K562 (cell line): Measurements from ENCODE around the gene ANAPC4. TPM values are rescaled to one million over a fixed set of nuclear protein-coding genes. Genes with fewer than 3 reads are reported as not detected.

Experiments
- ATAC-seq: fragments of 200-7000 bp; cut with Tn5 transposase; 3 replicates; pipeline ENCODE4 v1.9.1; 2020; ENCODE audit warnings: moderate library complexity
- BruUV-seq: library from RNA; stranded (reverse); fragments of 400-500 nt; replicated peaks from 2 replicates; lab custom pipeline; 2021; lab: Mats Ljungman, UMichigan
- CTCF ChIA-PET: fragments of 300-600 bp; formaldehyde crosslinking; extraction: SDS; loops from one replicate; lab custom pipeline; 2021; ENCODE audit warnings: low intra/inter-chr PET ratio; lab: Yijun Ruan, JAX
- POLR2A ChIA-PET: fragments of 300-600, 350-650 bp; sonication (Branson Sonifier 250); formaldehyde crosslinking; extraction: SDS; loops from one replicate; lab custom pipeline; 2021; ENCODE audit warnings: antibody characterized with exemption, inconsistent platforms; lab: Yijun Ruan, JAX
- DNase-seq, 4 experiments: peaks; one replicate each; pipeline versions ENCODE4 v3.0.0 to v3.0.0-alpha.2; 2011 to 2018; ENCODE audit warnings: low spot score in 3 of 4, mixed read lengths in 3 of 4; ENCODE audit errors: extremely low read depth in 1 of 4
- FAIRE-seq: peaks from 2 replicates; lab custom pipeline; 2011; peaks lifted over from hg19 to GRCh38; lab: Jason Lieb, UNC
- H2AFZ ChIP-seq: 2 replicates; pipeline ENCODE4 v1.6.0; 2011; ENCODE audit warnings: low read depth, low read length, control low read depth, inconsistent platforms
- H3K27ac ChIP-seq: fragments of 200-600 bp; 3 replicates; pipeline ENCODE4 v1.8.0; 2011; ENCODE audit warnings: low read depth, mild to moderate bottlenecking, control low read depth, inconsistent platforms, low read length, moderate library complexity, mixed read lengths; ENCODE audit errors: extremely low read depth
- H3K27me3 ChIP-seq, 2 experiments: fragments of 300-600 bp in 1 of 2; 2 replicates in 1 of 2; 3 replicates in 1 of 2; pipeline versions ENCODE4 v1.6.0 to v1.8.0; 2011; ENCODE audit warnings: inconsistent platforms in 2 of 2, low read length in 2 of 2, mild to moderate bottlenecking in 1 of 2, mixed read lengths in 1 of 2, moderate library complexity in 1 of 2; ENCODE audit not compliant: control insufficient read depth in 2 of 2, insufficient read depth in 2 of 2
- H3K36me3 ChIP-seq: fragments of 300-600 bp; 3 replicates; pipeline ENCODE4 v1.8.0; 2011; ENCODE audit warnings: mild to moderate bottlenecking, low read length, inconsistent platforms; ENCODE audit not compliant: control insufficient read depth, insufficient read depth
- H3K4me1 ChIP-seq, 2 experiments: fragments of 200-600 bp in 1 of 2; replicated peaks in 1 of 2; 2 replicates in 1 of 2; 3 replicates in 1 of 2; pipeline versions ENCODE4 v1.5.1 to v1.8.0; 2011; ENCODE audit warnings: inconsistent platforms in 2 of 2, low read length in 2 of 2, mild to moderate bottlenecking in 1 of 2, mixed read lengths in 1 of 2, moderate library complexity in 1 of 2; ENCODE audit not compliant: control insufficient read depth in 2 of 2, insufficient read depth in 2 of 2
- H3K4me2 ChIP-seq: 2 replicates; pipeline ENCODE4 v1.6.1; 2011; ENCODE audit warnings: low read length, control low read depth, inconsistent platforms, mixed read lengths; ENCODE audit not compliant: insufficient read depth
- H3K4me3 ChIP-seq: fragments of 200-600 bp; sonication (generic), shearing (Covaris generic); 2 replicates; pipeline ENCODE4 v1.5.1; 2016; ENCODE audit warnings: control low read depth, inconsistent platforms
- H3K79me2 ChIP-seq: fragments of 200-600 bp; 3 replicates; pipeline ENCODE4 v1.8.0; 2011; ENCODE audit warnings: low read length, inconsistent platforms; ENCODE audit not compliant: control insufficient read depth, insufficient read depth
- H3K9ac ChIP-seq, 2 experiments: 2 replicates each; pipeline versions ENCODE4 v1.6.0 to v1.6.1; 2011; ENCODE audit warnings: low read depth in 2 of 2, low read length in 2 of 2, control low read depth in 1 of 2, inconsistent platforms in 1 of 2, mild to moderate bottlenecking in 1 of 2, mixed read lengths in 1 of 2; ENCODE audit not compliant: insufficient read depth in 1 of 2
- H3K9me1 ChIP-seq: one replicate; pipeline ENCODE4 v1.6.0; 2011; ENCODE audit warnings: inconsistent platforms, mild to moderate bottlenecking, low read length, moderate library complexity; ENCODE audit not compliant: control insufficient read depth, insufficient read depth
- H3K9me3 ChIP-seq: replicated peaks from 2 replicates; pipeline ENCODE4 v1.5.1; 2011; ENCODE audit warnings: low read depth, low read length, inconsistent platforms; ENCODE audit not compliant: control insufficient read depth, insufficient read depth
- H4K20me1 ChIP-seq: replicated peaks from 2 replicates; pipeline ENCODE4 v1.6.1; 2011; ENCODE audit warnings: low read length, inconsistent platforms, mixed read lengths; ENCODE audit not compliant: control insufficient read depth, insufficient read depth
- CEBPG ChIP-seq, 3 experiments: fragments of 200-800 bp in 1 of 3; sonication (Bioruptor generic) in 1 of 3; sonication (generic) in 1 of 3; formaldehyde crosslinking in 1 of 3; IDR thresholded peaks in 2 of 3; conservative IDR thresholded peaks in 1 of 3; 2 replicates each; pipeline versions ENCODE4 v1.6.1 to v1.8.0; 2016 to 2022; ENCODE audit warnings: missing compliant biosample characterization in 2 of 3, missing genetic modification characterization in 2 of 3, mild to moderate bottlenecking in 1 of 3, missing genetic modification reagents in 1 of 3
- CREB3 ChIP-seq: fragments of 450-650 bp; conservative IDR thresholded peaks from 2 replicates; pipeline ENCODE4 v1.6.1; 2016; ENCODE audit warnings: missing genetic modification characterization, low read depth, mild to moderate bottlenecking, missing compliant biosample characterization, moderate library complexity
- DEAF1 ChIP-seq: fragments of 450-650 bp; formaldehyde crosslinking; IDR thresholded peaks from 2 replicates; pipeline ENCODE4 v1.4.0; 2020; ENCODE audit warnings: mild to moderate bottlenecking, moderate library complexity
- ETS2 ChIP-seq: IDR thresholded peaks from 2 replicates; pipeline ENCODE4 v1.6.1; 2016; ENCODE audit warnings: borderline replicate concordance, missing genetic modification characterization, mild to moderate bottlenecking, moderate library complexity, missing compliant biosample characterization; ENCODE audit not compliant: poor library complexity, severe bottlenecking
- FOXA1 ChIP-seq: fragments of 450-650 bp; IDR thresholded peaks from 2 replicates; pipeline ENCODE4 v1.6.1; 2016; ENCODE audit warnings: mild to moderate bottlenecking, borderline replicate concordance
- PCBP1 ChIP-seq: fragments of 200-400 bp; formaldehyde crosslinking; IDR thresholded peaks from 2 replicates; pipeline ENCODE4 v1.6.1; 2018; ENCODE audit warnings: mild to moderate bottlenecking, low read depth, low read length; ENCODE audit not compliant: poor library complexity, severe bottlenecking
- PHB2 ChIP-seq: fragments of 450-650 bp; IDR thresholded peaks from 2 replicates; pipeline ENCODE4 v1.6.1; 2017; ENCODE audit warnings: low read depth
- THRA ChIP-seq: fragments of 450-650 bp; IDR thresholded peaks from 2 replicates; pipeline ENCODE4 v1.6.1; 2017; ENCODE audit warnings: mild to moderate bottlenecking, moderate library complexity
- ZNF436 ChIP-seq: fragments of 250-450, 450-650 bp; sonication (Bioruptor Pico); formaldehyde crosslinking; IDR thresholded peaks from 2 replicates; pipeline ENCODE4 v1.7.0; 2020; ENCODE audit warnings: mild to moderate bottlenecking
- ZNF77 ChIP-seq: fragments of 250-450 bp; sonication (Bioruptor Pico); IDR thresholded peaks from 2 replicates; pipeline ENCODE4 v1.5.0; 2020
- WGBS: fragments of 100-300 bp; shearing (Covaris generic); methylation state at CpG from one replicate; pipeline ENCODE4 v1.1.6; 2016; ENCODE audit warnings: low coverage, mixed read lengths; ENCODE audit not compliant: insufficient coverage; ENCODE audit errors: missing lambda C conversion rate; 5-methylcytosine and 5-hydroxymethylcytosine counted together
- in situ Hi-C: fragments of 300-500 bp; cut with MboI; formaldehyde crosslinking; loops from 4 replicates; pipeline ENCODE4 v1.15.0; 2018; ENCODE audit warnings: inconsistent platforms, mixed read lengths
- intact Hi-C: fragments of 100-400 bp; cut with micrococcal nuclease; formaldehyde crosslinking; loops from 2 replicates; pipeline ENCODE4 v1.14.2; 2022
- polyA plus RNA-seq, 8 experiments: library from polyadenylated mRNA; depleted of rRNA in 4 of 8; stranded (reverse) in 5 of 8; unstranded in 3 of 8; fragments of >200 nt; fragmentation: Nextera tagmentation in 2 of 8; fragmentation: Illumina TruSeq in 1 of 8; extraction: Ambion mirVana in 2 of 8; extraction: Trizol in 1 of 8; gene quantifications; 2 replicates each; pipeline versions ENCODE4 v1.2.1 to v1.2.3, GENCODE V29; 2011 to 2014; ENCODE audit warnings: inconsistent platforms in 1 of 8, missing spikeins in 1 of 8
- total RNA-seq, 7 experiments: library from RNA; depleted of rRNA in 6 of 7; stranded (reverse); fragments of >200 nt in 6 of 7; fragmentation: Illumina TruSeq in 2 of 7; extraction: Trizol in 2 of 7; gene quantifications; 2 replicates each; pipeline versions ENCODE4 v1.2.1 to v1.2.3, GENCODE V29; 2011 to 2021; ENCODE audit warnings: low replicate concordance in 1 of 7

The ANAPC4 gene
- total and polyA plus RNA-seq, 9 of the 15 experiments (the other 6 are each of a cell fraction or from before 2014, with no cell fraction given) = 23.9 to 47.0 (median 31.9) TPM

- no peak for TF ChIP-seq CREB3 (tag)
- TF ChIP-seq FOXA1 = no peak
- TF ChIP-seq THRA = no peak
These were observed 24.0 kb downstream of the ANAPC4 start (continued) for GRCh38 chr4:25401066-25401465.

- Histone ChIP-seq H3K9me1 (no peaks in the 10 kb centered on the region), H3K27me3 (no peaks in the 10 kb centered on the region), H3K27ac (no peak overlapping the region), H3K9ac (no peak overlapping the region), H3K36me3 (peaks cover 82% of the 10 kb centered on the region), H3K4me3 (no peak overlapping the region), H2AFZ (no peak overlapping the region), H3K4me2 (no peak overlapping the region), H3K4me1 (no peaks in the 10 kb centered on the region), H3K79me2 (no peaks in the 10 kb centered on the region), H4K20me1 (no peaks in the 10 kb centered on the region), H3K9me3 (no peaks in the 10 kb centered on the region)
- BruUV-seq = no TSS peak
- DNase-seq (no peak), FAIRE-seq (peak; percentile 11), ATAC-seq (no peak)
- CTCF ChIA-PET = no interaction called here
- 76% methylated on average over 1 of the region's 1 CpG for WGBS
- POLR2A ChIA-PET = no interaction called here
- TF ChIP-seq PHB2 (no peak), CEBPG (CRISPR knock-in tag; IDR thresholded peaks at IDR 0.05) (no peak), CEBPG (tag; conservative IDR thresholded peaks at IDR 0.05 in 1 of 2, IDR thresholded peaks at IDR 0.05 in 1 of 2) (no peak), ZNF436 (CRISPR knock-in tag) (no peak), DEAF1 (CRISPR knock-in tag) (no peak), PCBP1 (no peak), ETS2 (no peak), ZNF77 (CRISPR knock-in tag) (no peak)
- in situ Hi-C loops (no loop called here), intact Hi-C loops (no loop called here)
These were observed 25.5 kb downstream of the ANAPC4 start for GRCh38 chr4:25402521-25402920.
